HG02938 (cell line): ENCODE results near the gene AP1G1.

ENCODE experiments used
- ATAC-seq: cut with Tn5 transposase; IDR thresholded peaks from one replicate; pipeline ENCODE4 v1.9.1; 2021; ENCODE audit warnings: mild to moderate bottlenecking, moderate library complexity; ENCODE audit not compliant: unreplicated experiment

The AP1G1 gene

GRCh38 chr16:71758293-71758760 lies 50.3 kb downstream of the AP1G1 start:
- ATAC-seq: no peak

GRCh38 chr16:71754652-71755051 lies 54.0 kb downstream of the AP1G1 start:
- ATAC-seq: no peak

GRCh38 chr16:71754108-71754507 lies 54.5 kb downstream of the AP1G1 start:
- ATAC-seq: no peak

GRCh38 chr16:71748226-71748625 lies 60.4 kb downstream of the AP1G1 start:
- ATAC-seq: no peak

GRCh38 chr16:71746442-71747046 lies 62.1 kb downstream of the AP1G1 start:
- no peak for ATAC-seq

- no peak for ATAC-seq
Observed at GRCh38 chr16:71738855-71739254, 69.8 kb downstream of the AP1G1 start.

- no peak for ATAC-seq
Observed at GRCh38 chr16:71737501-71737900, 71.1 kb downstream of the AP1G1 start.

- ATAC-seq: no peak
Observed at GRCh38 chr16:71734511-71734910, 74.1 kb downstream of the AP1G1 start.

GRCh38 chr16:71732587-71732986 lies 76.0 kb downstream of the AP1G1 start:
- no peak for ATAC-seq

- ATAC-seq: no peak
Observed at GRCh38 chr16:71727551-71728324, 80.9 kb downstream of the AP1G1 start.

- no peak for ATAC-seq
Observed at GRCh38 chr16:71726476-71727315, 81.9 kb downstream of the AP1G1 start.

GRCh38 chr16:71724320-71724751 lies 84.3 kb downstream of the AP1G1 start, which contains the start of gene PHLPP2:
TSS of gene PHLPP2 (minus strand) at chr16:71724701. CDS start at chr16:71714795, 9,906 bp downstream.
- ATAC-seq: no peak

- ATAC-seq: peak; percentile 67
Observed at GRCh38 chr16:71723537-71724319, 84.9 kb downstream of the AP1G1 start.

- ATAC-seq: peak; percentile 32
Observed at GRCh38 chr16:71722801-71723536, 85.7 kb downstream of the AP1G1 start.

GRCh38 chr16:71721066-71721740 lies 87.4 kb downstream of the AP1G1 start:
- ATAC-seq: no peak

- ATAC-seq: no peak
Observed at GRCh38 chr16:71712501-71712900, 96.1 kb downstream of the AP1G1 start.

- no peak for ATAC-seq
Observed at GRCh38 chr16:71711789-71712188, 96.8 kb downstream of the AP1G1 start.

- no peak for ATAC-seq
Observed at GRCh38 chr16:71709229-71709781, 99.3 kb downstream of the AP1G1 start.

- no peak for ATAC-seq
Observed at GRCh38 chr16:71708696-71709095, 99.9 kb downstream of the AP1G1 start.
